Fibroblast of peridontal ligament (primary cell): ENCODE results near the gene NME3.

ENCODE experiments used
- DNase-seq: peaks from one replicate; pipeline ENCODE4 v3.0.0-alpha.2; 2010; ENCODE audit errors: extremely low read depth

Gene NME3

DNA sequence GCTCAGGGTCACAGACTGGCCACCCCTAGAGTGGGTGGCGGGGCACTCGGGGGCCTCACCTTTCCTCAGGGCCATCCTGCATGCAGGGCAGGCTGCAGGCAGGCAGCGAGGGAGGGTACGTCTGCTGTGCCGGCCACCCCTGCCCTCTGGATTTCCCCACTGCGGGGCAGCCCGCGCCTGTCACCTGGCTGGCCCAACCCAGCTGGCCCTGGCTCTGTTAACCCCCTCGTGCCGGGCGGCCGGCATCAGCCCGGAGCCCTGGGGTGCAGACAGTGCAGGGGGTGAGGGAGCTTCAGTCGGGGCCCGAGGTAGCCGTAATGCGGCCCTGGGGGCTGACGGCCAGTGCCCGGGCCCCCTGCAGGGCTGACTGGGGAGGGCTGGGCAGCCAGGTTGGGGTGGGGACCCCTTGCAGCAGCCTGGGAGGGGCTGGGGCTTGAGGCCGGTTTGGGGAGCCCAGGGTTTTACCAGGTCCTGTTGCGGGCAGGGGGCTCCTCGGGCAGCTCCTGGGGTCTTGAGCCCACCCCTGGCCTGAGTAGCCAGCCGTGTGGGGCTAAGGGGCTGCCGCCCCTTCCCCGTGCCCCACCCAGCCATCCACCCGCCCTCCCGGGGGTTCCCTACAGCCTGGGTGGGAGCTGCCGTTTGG, 22.4 kb upstream of the NME3 start, which contains the start of gene IGFALS:
IGFALS (minus strand) TSS at position 128 of the 643 bp plus-strand sequence; CDS start at position 75, 53 bp downstream.
- DNase-seq, result no peak

DNA sequence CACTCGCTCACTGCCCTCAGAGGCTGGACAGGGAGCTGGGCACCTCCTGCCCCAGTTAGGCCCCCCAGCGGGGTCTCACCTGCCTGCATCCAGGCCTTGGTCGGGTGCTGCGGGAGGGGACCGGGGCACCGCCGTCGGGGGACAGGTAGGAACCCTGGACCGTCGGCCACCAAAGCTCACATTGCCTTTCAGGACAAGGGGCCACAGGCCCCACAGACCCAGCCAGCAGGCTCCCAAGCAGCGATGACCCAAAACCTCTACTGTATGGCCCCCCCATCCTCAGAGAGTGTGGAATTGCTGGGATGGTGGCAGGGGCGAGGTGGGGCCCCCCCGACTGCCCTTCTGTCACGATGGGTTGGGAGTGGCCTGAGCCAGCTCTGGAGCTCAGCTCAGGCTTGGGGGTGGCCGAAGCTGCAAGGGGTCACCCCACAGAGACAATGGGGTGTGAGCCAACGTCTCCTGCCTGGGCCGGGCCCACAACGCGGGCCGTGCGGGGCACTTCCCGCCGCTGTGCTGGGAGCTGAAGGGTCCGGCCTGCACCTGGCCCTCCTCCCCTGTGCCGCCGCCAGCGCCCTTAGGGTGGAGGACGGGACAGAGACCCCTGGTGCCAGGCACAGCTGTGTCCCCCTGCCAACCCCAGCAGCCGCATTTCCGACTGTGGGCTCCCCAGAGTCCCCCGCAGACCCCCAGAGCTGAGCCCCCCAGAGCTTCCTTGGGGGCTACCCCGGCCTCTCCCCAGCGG, 21.7 kb upstream of the NME3 start:
- DNase-seq, result no peak

DNA sequence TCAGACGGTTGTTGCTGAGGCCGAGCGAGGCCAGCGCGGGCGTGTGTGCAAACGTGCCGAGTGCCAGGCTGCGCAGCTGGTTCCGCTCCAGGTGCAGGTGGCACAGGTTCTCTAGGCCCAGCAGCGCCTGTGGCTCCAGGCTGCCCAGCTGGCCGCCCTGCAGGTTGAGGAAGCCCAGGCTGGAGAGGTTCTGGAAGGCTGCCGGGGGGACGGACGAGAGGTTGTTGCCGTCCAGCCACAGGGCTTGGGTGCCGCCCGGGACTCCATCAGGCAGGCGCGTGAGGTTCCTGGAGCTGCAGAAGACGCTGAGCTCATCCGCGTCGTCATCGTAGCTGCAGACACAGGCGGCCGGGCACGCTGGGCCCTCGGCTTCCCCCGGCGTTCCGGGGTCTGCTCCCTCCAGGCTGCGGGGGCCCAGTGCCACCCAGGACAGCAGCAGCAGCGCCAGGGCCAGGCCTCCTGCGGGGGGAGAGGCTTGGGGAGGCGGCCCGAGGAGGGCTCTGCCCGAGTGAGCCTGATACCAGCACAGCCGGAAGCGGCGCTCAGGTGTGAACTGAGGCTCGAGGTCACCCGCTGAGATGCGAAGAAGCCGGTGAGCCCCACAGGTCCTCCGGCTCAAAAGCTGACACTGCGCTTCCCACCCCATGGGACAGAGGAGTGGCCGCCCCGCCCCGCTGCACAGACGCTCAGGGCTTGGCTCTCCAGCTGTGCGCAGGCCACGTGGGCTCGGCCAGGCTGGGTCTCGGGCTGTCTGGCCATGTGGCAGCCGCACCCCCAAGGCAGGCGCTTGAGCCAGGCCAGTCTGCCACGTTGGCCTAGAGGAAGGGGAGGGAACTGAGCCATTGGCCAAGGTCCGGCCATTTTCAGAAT, 20.8 kb upstream of the NME3 start:
- DNase-seq, result no peak

DNA sequence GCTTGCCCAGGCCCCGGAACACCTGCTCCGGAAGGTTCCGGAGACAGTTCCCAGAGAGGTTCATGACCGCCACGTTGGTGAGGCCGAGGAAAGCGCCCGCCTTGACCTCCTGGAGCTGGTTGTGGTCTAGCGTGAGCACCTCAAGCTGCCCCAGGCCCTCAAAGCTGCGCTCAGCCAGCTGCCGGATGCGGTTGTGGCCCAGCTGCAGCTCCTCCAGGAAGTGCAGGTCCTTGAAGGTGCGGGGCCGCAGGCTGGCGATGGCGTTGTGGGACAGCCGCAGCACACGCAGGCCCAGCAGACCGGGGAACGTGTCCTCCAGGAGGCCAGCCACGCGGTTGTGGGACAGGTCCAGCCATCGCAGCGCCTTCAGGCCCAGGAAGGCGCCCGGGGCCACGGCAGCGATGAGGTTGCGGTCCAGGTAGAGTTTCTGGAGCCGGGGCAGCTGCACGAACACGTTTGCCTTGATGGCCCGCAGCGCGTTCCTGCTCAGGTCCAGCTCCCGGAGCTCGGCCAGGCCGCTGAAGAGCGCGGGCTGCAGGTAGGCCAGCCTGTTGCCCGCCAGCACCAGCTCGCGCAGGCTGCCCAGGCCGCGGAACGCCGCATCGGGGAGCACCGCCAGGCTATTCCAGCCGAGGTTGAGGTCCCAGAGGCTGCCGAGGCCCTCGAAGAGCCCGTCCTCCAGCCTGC, 20.1 kb upstream of the NME3 start:
- no peak for DNase-seq

DNA sequence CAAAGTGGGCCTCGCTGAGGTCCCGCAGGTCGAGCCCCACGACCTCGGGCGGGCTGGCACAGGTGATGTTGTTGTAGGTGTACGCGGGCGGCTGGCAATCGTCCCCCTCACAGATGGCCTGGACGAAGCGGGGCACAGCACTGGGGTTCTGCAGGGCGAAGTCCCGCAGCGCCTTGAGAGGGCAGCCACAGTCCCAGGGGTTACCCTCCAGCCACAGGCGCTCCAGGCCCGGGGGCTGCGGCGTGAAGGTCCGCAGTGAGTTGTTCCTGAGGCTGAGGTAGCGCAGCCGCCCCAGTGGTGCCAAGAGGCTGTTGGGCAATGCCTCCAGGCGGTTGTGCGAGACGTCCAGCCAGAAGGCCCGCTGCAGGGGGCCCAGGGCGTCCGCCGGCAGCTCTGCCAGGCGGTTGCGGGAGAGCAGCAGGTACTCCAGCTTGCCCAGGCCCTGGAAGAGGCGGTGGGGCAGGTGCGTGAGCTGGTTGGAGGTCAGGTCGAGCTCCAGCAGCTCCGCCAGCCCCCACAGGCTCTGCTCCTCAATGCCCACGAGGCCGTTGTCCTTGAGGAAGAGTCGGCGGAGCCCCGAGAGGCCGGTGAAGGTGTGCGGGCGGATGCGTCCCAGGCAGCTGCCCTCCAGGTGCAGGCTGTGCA, 19.4 kb upstream of the NME3 start:
- DNase-seq, result no peak

DNA sequence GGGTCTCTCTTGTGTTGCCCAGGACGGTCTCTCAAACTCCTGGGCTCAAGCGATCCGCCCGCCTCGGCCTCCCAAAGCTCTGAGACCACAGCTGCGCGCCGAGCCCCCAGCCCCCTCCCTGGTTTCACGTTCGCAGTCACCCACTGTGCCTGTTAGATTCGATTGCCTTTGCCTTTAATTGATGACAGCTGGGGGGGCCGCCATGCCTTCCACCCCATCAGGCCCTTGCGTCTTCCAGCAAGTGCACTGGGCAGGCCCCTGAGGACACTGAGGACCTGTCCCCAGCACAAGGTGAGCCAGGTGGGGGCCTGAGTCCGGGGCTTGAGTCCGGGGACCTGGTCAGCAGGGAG, 18.9 kb upstream of the NME3 start:
- no peak for DNase-seq

DNA sequence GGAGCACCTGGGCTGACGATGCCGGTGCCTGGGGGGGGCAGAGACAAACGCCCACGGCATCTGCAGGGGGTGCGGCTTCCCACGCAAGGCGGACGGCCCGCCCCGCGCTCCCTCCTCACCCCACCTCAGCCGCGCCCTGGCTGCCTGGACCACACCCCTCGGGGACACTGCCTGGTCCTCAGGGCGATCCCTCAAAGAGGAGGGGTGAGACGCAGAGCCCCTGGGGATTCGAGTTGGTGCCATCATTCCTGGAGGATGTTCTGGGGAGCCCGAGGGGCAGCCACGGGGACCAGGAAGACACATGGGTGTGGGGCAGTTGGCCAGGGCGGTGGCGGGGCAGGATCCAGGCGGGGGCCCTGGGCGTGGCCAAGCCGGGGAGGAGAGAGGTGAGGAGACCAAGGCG, 18.3 kb upstream of the NME3 start:
- no peak for DNase-seq

DNA sequence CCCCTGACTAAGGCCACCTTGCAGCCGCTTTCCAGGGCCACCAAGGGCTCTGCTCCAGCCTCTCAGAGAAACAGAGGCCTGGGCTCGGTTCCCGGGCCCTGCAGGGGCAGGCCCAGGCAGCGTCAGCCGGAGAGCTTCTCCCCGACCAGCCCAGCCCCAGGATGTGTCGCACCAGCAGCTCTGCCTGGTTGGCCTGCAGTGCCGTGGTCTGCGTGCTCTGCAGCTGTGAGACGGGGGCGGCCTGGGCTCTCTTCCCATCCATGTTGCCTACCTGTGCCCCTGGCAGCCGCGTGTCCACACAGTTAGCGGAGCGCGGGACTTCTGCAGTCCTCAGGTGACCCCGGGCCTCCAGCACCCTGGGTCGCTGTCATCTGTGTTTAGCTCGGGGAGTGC, 17.4 kb upstream of the NME3 start:
- no peak for DNase-seq

DNA sequence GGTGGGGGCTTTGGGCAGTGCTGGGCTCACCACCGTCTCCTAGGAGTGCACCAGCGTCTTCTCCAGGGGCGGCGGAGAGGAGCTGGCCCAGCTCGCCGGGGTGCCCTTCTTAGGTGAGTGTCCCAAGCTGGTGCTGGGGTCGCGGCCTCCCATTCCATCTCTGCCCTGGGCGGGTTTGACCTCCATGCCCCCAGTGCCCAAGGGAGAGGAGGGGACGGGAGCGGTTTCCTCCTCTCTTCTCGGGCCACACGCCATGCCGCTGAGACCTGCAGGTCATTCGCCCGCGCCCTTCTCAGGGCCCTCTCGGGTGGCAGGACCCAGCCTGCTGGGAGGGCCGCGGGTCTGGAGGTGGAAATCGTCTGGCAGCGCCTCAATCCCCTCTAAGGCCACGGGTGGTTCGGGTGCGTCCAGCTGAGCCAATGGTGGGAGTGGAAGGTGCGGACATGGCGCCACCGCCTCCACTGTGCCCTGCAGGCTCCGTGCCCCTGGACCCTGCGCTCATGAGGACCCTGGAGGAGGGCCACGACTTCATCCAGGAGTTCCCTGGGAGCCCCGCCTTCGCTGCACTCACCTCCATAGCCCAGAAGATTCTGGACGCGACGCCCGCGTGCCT, 16.9 kb upstream of the NME3 start:
- DNase-seq, result no peak

DNA sequence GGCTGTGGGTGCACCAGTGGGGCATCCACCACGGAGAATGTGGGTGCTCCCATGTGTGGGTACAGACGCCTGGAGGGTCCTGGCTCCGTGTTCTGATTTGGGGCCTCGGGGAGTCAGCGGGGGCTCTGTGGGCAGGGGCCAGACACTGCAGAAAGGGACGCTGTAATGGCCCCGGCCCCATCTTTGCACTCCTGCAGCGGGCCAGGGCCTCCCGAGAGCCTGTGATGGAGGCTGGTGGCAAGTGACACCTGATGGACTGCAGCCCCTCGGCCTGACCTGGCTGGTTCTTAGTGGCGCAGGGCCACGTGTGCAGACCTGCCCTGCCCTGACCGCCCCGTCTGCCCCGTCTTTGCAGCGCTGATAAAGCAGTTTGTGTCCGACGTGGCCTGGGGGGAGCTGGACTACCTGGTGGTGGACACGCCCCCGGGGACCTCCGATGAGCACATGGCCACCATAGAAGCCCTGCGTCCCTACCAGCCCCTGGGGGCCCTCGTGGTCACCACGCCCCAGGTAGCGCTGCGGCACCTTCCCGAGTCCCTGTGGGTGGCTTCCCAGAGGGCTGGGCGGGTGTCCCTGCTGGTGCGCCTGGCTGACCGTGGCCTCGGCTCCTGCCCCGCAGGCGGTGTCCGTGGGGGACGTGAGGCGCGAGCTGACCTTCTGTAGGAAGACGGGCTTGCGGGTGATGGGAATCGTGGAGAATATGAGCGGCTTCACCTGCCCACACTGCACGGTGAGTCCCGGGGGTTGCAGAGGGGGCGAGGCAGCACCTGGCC, 16.2 kb upstream of the NME3 start:
- no peak for DNase-seq

DNA sequence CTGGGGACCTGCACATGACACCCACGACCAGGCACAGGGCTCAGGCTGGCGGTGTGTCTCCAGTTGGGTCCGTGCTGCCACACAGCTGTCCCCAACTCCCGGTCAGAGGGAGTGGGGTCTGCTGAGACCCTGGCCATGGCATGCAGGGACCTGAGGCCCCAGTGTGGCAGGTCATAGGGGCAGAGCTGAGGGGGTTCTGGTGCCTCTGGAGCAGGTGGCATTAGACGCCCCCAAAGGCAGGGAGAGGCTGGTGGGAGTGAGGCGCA, 15.6 kb upstream of the NME3 start:
- no peak for DNase-seq

DNA sequence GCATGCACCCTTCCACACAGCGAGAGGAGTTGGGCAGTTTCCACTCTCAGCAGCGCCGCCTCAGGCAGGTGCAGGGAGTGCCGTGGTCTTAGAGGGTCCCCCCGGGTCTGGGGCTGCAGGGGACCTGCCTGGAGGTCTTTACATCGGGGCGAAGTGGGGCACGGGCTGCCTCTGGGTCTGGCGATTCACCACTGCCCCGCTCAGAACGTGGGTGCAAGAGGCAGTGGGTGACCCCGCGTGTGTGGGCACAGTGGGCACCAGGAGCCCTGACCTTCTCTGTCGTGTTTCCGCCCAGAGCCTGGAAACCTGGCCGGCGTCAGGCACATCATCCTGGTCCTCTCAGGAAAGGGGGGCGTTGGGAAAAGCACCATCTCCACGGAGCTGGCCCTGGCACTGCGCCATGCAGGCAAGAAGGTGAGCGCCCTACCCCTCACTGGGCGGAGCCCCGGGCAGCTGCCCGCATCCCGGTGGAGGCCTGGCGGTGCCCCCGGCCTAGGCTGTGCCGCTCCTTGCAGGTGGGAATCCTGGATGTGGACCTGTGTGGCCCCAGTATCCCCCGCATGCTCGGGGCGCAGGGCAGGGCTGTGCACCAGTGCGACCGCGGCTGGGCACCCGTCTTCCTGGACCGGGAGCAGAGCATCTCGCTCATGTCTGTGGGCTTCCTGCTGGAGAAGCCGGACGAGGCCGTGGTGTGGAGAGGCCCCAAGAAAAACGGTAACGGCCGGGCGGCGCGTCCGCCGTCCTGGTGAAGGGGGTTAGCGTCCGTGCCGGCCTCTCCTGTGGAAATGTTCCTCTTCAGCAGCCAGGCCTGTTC, 15.1 kb upstream of the NME3 start:
- DNase-seq, result no peak

DNA sequence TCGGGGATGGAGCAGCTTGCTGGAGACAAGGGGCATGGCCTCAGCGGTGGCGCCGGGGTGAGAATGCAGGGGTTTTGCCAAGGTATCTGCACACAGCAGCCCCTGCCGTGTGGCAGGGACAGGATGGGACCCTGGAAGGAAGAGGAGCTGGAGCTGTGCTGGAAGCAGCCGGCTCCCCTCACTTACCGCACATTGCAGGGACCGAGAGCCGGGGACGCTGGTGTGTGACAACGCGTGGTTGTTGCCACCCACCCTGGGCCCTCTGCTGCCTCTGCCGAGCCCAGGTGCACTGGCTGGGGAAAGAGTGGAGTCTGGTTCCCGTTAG, 14.5 kb upstream of the NME3 start:
- no peak for DNase-seq

DNA sequence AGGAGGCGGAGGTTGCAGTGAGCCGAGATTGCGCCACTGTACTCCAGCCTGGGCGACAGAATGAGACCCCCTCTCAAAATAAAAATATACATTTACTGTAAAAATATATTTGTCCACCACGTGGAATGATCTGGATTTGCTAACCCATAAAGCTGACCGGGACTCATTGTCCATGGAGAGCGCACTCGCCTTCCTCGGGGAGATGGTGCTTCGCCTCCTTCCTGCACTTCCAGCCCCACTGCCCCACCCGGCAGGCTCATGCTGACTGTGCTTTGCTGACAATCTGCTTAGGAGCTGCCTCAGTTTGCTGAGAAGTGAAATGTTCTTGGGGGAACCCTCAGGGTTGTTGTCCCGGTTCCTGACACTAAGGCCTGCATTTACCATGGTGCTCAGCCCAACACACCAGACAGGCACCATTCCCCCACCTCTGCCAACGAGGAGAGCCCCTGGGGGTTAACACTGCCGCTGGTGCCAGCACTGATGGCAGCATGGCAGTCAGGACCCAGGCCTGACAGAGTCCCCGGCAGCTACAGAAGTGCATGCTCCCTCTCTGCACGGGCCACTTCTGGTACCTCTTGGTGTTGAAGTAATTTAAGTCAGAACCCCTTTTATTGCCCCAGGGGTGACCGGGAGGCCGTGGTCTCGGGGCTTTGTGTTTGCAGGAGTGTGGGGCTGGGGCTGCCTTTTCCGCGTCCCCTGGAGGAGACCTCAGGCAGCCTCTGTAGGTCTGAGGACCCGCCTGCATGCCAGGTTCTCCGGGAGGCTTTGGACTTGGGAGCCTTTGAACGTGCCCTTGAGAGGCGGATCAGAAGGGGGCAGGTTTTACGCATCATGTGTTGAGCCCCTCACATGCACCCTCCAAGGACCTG, 13.9 kb upstream of the NME3 start:
- DNase-seq, result no peak

DNA sequence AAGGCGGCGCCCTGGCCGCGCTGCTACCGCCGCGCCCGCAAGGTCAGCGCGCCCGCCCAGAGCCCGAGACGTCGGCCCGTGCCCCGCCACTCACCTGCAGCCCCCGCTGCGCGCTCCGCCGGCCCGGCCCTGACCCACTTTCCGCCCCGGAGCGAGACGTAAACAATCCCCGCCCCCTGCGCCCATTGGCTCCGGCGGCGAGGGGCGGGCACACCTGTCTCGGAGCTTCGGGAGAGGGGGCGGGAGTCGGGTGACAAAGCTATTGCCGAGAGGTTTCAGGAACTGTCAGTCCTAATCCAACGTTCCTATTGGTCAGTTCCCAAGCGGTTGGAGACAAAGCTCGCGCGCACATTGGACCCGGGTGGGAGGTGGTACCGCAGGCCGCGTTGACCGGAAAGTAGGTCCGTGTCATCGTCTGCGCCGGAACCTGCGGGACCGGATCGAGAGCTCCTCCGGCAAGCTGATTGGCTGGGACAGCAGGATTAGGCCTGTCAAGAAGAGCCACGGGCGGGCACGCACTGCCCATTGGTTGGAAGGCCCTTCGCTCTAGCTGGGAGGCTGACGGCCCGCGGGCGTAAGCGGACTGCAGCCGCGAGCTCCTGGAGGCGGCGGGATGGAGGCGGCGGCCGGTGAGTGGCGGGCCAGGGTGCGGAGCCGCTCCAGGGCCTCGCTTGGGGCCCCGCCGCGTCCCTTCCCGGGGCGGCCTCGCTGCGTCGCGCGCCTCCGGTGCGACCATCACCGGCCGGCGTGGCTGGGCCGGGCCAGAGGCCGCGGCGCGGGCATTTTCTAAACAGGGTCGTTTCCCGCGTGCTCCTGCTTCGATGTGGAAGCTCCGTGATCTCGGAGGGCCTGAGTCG, 11.3 kb upstream of the NME3 start, which contains the start of the genes NUBP2 and SPSB3:
NUBP2 (plus strand) TSS at position 553 of the 857 bp plus-strand sequence; CDS start at position 614, 61 bp downstream.
SPSB3 (minus strand) TSS at position 164 of the 857 bp plus-strand sequence. CDS start 1,088 bp downstream, outside the sequence.
- DNase-seq, result peak; percentile 100

DNA sequence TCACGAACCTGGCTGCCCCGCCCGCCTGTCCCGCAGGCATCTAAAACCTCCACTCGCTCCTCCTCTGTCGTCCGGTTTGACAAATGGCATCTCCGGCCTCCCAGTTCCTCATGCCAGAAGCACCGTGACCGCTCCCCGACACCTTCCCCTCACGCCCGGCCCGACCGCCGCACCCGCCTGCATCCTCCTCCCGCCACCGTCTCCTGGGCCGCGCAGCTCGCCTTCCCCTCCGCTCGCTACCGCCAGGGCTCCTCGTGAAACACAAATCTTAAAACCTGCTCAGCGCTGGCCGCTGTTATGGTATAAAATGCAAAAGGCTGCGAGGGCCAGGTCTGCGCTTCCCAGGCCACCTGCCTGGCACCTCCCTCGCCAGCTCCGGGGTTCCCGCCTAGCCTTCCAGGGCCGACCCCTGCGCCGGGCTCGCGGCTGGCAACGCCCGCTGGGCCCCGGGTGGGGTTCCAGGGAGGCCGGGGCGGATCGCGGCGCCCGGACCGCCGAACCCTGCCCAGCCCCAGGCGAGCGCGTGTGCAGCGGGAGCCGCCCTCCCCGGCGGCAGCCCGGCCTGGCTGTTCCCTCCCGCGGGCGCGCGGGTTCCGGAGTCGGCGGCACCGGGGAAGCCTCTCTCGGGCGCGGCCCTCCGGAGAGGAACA, 10.5 kb upstream of the NME3 start:
- peak; percentile 8 for DNase-seq

DNA sequence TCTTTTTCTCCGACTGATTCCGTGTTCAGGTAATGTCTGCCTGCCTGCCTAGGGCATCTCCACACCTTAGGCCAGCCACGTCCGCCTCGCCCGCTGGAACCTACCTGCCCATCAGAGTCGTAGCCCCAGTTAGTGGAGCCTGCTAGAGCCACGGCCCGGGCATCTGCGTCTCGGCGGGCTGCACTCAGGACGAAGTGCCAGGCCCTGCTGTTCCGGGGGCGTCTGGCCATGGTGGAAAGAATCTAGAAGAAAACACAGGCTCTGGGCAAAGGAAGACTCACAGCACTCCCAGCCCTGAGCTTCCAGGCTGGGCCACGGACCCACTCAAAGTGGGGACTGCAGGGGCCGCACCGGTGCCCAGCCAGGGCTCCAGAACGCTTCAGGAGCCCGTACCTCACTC, 9.9 kb upstream of the NME3 start:
- DNase-seq, result no peak
